ENCODE results near the gene FATE1.

DNA sequence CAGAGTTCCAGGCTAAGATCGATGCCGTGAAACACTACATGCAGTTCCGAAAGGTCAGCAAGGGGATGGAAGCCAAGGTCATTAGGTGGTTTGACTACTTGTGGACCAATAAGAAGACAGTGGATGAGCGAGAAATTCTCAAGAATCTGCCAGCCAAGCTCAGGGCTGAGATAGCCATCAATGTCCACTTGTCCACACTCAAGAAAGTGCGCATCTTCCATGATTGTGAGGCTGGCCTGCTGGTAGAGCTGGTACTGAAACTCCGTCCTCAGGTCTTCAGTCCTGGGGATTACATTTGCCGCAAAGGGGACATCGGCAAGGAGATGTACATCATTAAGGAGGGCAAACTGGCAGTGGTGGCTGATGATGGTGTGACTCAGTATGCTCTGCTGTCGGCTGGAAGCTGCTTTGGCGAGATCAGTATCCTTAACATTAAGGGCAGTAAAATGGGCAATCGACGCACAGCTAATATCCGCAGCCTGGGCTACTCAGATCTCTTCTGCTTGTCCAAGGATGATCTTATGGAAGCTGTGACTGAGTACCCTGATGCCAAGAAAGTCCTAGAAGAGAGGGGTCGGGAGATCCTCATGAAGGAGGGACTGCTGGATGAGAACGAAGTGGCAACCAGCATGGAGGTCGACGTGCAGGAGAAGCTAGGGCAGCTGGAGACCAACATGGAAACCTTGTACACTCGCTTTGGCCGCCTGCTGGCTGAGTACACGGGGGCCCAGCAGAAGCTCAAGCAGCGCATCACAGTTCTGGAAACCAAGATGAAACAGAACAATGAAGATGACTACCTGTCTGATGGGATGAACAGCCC lies 28.0 kb downstream of the FATE1 start:
- TF ChIP-seq POLR2A (IDR thresholded peaks at IDR 0.05) (no peak), CTCF (IDR thresholded peaks at IDR 0.05) (no peak)

Measured in esophagus squamous epithelium (tissue), 4 donors.